ENCODE results near the gene YPEL1.
A peak's percentile ranks its signal among the peaks of the same experiment; 100 is the strongest.
"Not testable (repeated sequence)": the region's sequence is repeated elsewhere in the genome, so short reads cannot be mapped to it uniquely, and the experiment has no call there.

Gene YPEL1

GRCh38 chr22:21730535-21731308 is 4.9 kb downstream of the YPEL1 start:
- TF ChIP-seq CTCF (IDR thresholded peaks at IDR 0.05; ENCODE audit: low read depth, low read length), result no peak
- no peak overlapping the region for H3K4me3 ChIP-seq (replicated peaks in 1 of 2; ENCODE audit: low read depth in 2 of 2, low read length in 2 of 2)
- DNase-seq (ENCODE audit: low read depth in 2 of 2), result no peak

- H3K4me3 ChIP-seq (replicated peaks in 1 of 2; ENCODE audit: low read depth in 2 of 2, low read length in 2 of 2); DNase-seq (ENCODE audit: low read depth in 2 of 2): not testable (repeated sequence)
These were observed 6.4 kb downstream of the YPEL1 start for GRCh38 chr22:21729184-21729583.

GRCh38 chr22:21728270-21728669 is 7.3 kb downstream of the YPEL1 start:
- H3K4me3 ChIP-seq (replicated peaks in 1 of 2; ENCODE audit: low read depth in 2 of 2, low read length in 2 of 2), result no peak overlapping the region
- no peak for DNase-seq (ENCODE audit: low read depth in 2 of 2)
- TF ChIP-seq CTCF (IDR thresholded peaks at IDR 0.05; ENCODE audit: low read depth, low read length), result no peak

- no peak for TF ChIP-seq CTCF (IDR thresholded peaks at IDR 0.05; ENCODE audit: low read depth, low read length)
These were observed 7.8 kb downstream of the YPEL1 start for GRCh38 chr22:21727768-21728167.

GRCh38 chr22:21727159-21727558 is 8.4 kb downstream of the YPEL1 start:
- TF ChIP-seq CTCF (IDR thresholded peaks at IDR 0.05; ENCODE audit: low read depth, low read length), result no peak
- DNase-seq (ENCODE audit: low read depth in 2 of 2), result no peak
- no peak overlapping the region for H3K4me3 ChIP-seq (replicated peaks in 1 of 2; ENCODE audit: low read depth in 2 of 2, low read length in 2 of 2)

More at GRCh38 chr22:21727768-21728167, 7.8 kb downstream of the YPEL1 start:
- no peak overlapping the region for H3K4me3 ChIP-seq (replicated peaks in 1 of 2; ENCODE audit: low read depth in 2 of 2, low read length in 2 of 2)
- no peak for DNase-seq (ENCODE audit: low read depth in 2 of 2)

- peak; percentile 21 for TF ChIP-seq CTCF (IDR thresholded peaks at IDR 0.05; ENCODE audit: low read depth, low read length)
- no peak overlapping the region for H3K4me3 ChIP-seq (replicated peaks in 1 of 2; ENCODE audit: low read depth in 2 of 2, low read length in 2 of 2)
- DNase-seq (ENCODE audit: low read depth in 2 of 2), result no peak
These were observed 8.9 kb downstream of the YPEL1 start for GRCh38 chr22:21726650-21727049.

- no peak overlapping the region for H3K4me3 ChIP-seq (replicated peaks in 1 of 2; ENCODE audit: low read depth in 2 of 2, low read length in 2 of 2)
- no peak for DNase-seq (ENCODE audit: low read depth in 2 of 2)
- no peak for TF ChIP-seq CTCF (IDR thresholded peaks at IDR 0.05; ENCODE audit: low read depth, low read length)
These were observed 9.5 kb downstream of the YPEL1 start for GRCh38 chr22:21725956-21726649.

- DNase-seq (ENCODE audit: low read depth in 2 of 2); H3K4me3 ChIP-seq (replicated peaks in 1 of 2; ENCODE audit: low read depth in 2 of 2, low read length in 2 of 2): not testable (repeated sequence)
These were observed 11.1 kb downstream of the YPEL1 start for GRCh38 chr22:21724496-21724895.

- not testable (repeated sequence) for DNase-seq (ENCODE audit: low read depth in 2 of 2); H3K4me3 ChIP-seq (replicated peaks in 1 of 2; ENCODE audit: low read depth in 2 of 2, low read length in 2 of 2)
These were observed 14.3 kb downstream of the YPEL1 start for GRCh38 chr22:21721195-21721852.

- H3K4me3 ChIP-seq (replicated peaks in 1 of 2; ENCODE audit: low read depth in 2 of 2, low read length in 2 of 2); DNase-seq (ENCODE audit: low read depth in 2 of 2): not testable (repeated sequence)
These were observed 15.3 kb downstream of the YPEL1 start for GRCh38 chr22:21720191-21720859.
